VCaP (cell line): Measurements from ENCODE around the gene VEPH1.

Experiments used
- H3K27ac ChIP-seq: fragments of 450-650 bp; 2 replicates; pipeline ENCODE4 v1.5.1; 2017
- CTCF ChIP-seq: fragments of 450-650 bp; conservative IDR thresholded peaks from 2 replicates; pipeline ENCODE4 v1.5.1; 2017; ENCODE audit warnings: mild to moderate bottlenecking, moderate library complexity

The VEPH1 gene

DNA sequence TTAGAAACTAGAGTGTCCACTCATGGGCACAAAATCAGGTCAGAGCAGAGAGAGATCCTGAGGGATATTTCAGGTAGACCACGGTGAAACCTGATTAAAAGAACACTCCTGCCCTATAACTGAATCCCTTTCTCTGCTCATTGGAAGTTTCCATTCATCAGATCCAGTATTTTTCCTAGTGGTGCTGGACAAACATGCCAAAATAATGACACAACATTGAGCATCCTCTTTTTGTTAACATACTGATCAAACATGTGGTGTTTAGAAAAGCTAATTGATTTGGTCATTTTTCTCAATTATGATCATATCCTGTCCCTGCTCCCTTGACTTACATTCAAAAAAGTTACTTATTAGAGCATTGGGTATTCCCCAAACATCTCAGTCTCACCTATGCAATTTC is 39.4 kb downstream of the VEPH1 start:
- H3K27ac ChIP-seq: no peak overlapping the region
- no peak for TF ChIP-seq CTCF

- no peak overlapping the region for H3K27ac ChIP-seq
- no peak for TF ChIP-seq CTCF
Observed at GRCh38 chr3:157460253-157460652, 43.0 kb downstream of the VEPH1 start.

GRCh38 chr3:157459706-157460105 is 43.5 kb downstream of the VEPH1 start:
- TF ChIP-seq CTCF: no peak
- H3K27ac ChIP-seq: no peak overlapping the region

- no peak for TF ChIP-seq CTCF
- H3K27ac ChIP-seq: no peak overlapping the region
Observed at GRCh38 chr3:157453824-157454223, 49.4 kb downstream of the VEPH1 start.

DNA sequence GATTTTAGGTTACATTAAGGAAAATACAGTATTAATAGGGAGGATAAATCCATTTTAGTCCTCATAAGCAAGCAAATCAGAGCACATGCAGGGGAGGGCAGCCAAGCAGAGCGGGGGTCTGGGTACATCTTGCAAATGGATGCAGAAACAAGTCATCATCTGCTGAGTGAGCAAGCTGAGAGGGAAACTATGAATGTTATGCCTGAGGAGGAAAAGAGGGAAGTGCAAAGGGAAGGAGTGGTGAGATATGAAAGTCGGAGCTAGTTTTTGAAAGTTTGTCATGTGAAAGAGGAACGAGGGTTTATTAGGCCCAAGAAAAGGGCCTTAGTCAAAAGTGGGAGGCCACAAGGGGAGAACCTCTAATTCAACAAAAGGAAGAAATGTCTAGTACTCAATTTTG is 51.1 kb downstream of the VEPH1 start:
- no peak for TF ChIP-seq CTCF
- no peak overlapping the region for H3K27ac ChIP-seq

DNA sequence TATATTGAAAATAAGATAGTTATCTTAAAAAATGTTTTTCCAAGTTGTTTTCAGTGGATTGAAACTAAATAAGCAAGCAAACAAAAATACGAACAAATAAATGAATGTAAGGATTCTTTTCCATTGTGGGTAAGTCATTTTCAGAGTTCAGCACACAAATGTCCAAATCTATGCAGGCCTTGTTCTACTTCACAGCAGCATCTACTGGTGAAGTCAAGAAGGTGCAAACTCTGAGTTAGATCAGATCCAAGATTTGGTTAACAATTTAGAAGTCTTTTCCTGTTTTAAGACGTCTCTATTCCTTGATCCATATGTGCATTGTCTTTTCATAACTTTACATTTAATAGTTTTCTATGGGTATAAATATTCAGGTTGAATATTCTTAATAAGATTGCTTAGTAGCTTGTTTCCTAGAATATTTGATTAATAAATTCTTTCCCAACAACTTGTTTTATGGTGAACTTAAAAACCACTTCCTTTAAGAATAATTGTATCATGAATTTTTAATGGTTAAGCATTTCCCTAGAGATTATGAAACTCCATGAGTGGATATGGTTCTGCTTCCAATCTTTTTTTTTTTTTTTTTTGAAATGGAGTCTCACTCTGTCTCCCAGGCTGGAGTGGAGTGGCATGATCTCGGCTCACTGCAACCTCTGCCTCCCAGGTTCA is 56.1 kb downstream of the VEPH1 start:
- TF ChIP-seq CTCF: peak; percentile 87
- 0 out of 2 replicates have a peak overlapping the region, but pooled peaks have one; percentile 7 for H3K27ac ChIP-seq

GRCh38 chr3:157445857-157446256 is 57.4 kb downstream of the VEPH1 start:
- TF ChIP-seq CTCF: no peak
- H3K27ac ChIP-seq: no peak overlapping the region
